ENCODE results near the gene NOC2L.

NOC2L gene

DNA sequence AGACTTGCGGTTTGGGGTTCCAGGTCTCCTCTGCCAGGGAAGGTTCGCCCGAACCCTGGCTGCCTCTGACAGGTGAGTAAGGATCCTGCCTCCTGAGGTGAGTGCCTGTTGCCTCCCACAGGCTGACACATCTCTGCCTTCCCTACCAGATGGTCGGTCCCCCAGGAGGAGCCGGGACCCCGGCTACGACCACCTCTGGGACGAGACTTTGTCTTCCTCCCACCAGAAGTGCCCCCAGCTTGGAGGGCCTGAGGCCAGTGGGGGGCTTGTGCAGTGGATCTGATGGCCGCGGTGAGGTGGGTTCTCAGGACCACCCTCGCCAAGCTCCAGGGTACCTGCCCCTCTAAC is 15.2 kb upstream of the NOC2L start:
- no peak for DNase-seq

DNA sequence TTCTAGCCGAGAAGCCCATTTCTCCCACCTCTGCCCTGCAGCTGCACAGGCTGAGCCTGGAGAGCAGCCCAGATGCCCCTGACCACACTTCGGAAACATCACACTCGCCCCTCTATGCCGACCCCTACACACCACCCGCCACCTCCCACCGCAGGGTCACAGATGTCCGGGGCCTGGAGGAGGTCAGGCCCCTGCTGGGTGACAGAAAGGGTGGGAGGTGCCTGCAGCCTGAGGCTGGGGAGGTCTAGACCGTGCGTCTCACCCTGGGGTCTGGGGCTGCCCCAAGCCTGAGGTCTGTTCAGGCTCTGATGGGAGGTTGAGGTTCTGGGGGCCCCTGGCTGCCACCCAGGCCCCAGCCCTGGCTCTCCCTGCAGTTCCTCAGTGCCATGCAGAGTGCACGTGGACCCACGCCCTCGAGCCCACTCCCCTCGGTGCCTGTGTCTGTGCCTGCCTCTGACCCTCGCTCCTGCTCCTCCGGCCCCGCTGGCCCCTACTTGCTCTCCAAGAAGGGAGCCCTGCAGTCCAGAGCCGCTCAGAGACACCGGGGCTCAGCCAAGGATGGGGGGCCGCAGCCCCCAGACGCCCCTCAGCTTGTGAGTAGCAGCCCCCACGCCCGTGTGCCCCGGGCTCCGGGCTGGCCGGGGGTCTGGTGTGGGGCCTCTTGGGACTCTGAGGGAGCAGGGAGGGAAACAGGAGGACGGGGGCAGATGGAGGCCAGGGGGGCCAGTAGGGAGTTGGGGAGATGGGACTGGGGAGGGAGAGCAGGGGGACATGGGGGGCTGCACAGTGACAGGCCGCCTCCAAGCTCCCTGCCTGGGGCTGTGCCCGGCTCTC is 14.6 kb upstream of the NOC2L start:
- no peak for DNase-seq

DNA sequence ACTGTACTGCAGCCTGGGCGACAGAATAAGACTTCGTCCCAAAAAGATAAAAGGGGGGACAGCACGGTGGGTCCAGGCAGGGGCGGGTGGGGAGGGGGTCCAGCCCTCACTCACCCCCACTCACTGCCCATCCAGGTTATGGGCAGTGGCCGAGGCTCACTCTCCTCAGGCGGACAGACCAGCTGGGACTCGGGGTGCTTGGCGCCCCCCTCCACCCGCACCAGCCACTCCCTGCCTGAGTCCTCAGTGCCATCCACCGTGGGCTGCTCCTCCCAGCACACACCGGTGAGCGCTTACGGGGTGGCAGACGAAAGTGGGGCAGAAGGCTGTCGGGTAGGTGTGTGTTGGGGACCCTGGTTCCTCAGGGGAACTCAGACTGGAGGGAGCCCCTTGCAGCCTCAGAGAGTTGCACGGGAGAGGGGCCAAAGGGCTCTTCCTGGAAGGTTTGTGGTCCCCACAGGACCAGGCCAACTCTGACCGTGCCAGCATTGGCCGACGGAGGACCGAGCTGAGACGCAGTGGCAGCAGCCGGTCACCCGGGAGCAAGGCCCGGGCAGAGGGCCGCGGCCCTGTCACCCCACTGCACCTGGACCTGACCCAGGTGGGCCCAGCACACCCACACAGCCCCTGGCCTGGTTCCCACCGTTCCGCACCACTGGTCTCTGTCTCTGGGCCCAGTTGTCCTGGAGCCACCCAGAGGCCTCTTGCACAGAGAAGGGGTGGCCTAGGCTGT is 13.8 kb upstream of the NOC2L start:
- DNase-seq: no peak

DNA sequence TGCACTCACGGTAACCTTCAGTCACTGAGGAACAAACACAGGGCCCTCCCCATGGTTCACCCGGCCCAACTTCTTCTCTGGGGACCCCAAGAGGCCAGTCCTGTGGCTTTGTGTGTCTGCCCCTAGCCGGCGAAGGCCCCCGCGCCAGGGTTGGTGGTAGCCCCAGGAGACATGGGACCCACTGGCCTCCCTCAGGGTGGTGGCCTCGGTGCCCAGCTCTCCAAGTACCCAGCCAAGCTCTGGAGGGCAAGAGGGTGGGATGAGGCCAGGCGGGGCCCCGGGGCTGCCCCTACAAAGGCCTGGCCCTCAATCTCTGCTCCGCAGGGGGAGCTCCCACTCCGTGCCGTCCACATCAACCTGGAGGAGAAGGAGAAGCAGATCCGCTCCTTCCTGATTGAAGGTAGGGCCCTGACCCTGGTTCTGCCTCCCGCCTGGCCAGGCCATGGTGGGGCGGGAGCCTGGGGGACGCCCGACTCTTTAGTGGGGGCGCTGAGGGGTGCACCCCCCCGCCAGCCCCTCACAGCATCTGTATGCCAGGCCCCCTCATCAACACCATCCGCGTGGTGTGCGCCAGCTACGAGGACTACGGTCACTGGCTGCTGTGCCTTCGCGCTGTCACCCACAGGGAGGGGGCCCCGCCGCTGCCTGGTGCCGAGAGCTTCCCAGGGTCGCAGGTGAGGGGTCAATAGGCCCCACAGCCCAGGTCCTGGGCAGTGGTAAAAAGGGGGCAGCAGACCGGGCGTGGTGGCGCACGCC is 12.9 kb upstream of the NOC2L start:
- no peak for DNase-seq

DNA sequence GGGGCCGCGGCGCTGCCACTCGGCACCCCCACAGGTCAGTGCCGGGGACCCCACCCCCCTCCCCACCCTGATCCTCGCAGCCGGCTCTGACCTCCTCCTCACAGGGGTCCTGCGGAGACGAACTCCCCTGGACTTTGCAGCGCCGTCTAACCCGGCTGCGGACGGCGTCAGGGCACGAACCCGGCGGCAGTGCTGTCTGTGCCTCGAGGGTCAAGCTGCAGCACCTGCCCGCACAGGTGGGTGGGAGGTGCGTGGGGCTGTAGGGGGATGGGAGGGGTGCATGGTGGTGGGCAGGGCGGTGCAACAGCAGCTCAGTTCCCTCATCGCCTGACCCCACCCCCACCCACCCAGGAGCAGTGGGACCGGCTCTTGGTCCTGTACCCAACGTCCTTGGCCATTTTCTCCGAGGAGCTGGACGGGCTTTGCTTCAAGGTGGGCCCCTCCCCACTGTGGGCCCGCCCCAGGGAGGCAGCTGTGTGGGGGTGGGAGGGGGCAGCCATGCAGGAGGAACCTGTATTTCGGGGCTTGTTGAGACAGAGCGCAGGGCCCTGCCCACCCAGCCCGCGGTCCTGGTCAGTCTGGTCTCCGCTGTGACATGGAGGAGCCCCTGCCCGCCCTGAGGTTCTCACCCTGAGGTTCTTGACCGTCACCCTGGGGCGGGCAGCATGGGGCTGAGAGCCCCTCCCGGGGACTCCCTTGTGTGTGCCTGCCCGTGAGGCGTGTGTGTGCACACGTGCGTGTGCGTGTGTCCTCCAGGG is 12.1 kb upstream of the NOC2L start:
- no peak for DNase-seq

DNA sequence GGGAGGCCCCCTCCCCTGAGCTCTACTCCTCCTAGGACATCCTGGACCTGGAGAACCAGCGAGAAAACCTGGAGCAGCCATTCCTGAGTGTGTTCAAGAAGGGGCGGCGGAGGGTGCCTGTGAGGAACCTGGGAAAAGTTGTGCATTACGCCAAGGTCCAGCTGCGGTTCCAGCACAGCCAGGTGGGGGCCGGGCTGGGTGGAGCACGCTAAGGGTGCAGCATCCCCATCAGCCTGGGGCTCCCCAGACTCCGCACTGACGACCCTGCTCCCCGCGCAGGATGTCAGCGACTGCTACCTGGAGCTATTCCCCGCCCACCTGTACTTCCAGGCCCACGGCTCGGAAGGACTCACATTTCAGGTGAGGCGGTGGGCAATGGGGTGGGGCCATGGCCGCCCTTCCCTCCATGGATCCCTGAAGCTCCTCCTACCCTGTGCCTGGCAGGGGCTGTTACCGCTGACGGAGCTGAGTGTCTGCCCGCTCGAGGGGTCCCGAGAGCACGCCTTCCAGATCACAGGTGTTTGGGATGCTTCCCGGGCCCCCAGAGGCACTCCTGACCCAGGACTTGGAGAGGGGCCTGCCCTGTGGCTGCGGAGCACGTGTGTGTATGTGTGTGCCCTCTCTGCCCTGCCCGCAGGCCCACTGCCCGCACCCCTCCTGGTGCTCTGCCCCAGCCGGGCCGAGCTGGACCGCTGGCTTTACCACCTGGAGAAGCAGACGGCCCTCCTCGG is 11.4 kb upstream of the NOC2L start:
- DNase-seq: no peak

DNA sequence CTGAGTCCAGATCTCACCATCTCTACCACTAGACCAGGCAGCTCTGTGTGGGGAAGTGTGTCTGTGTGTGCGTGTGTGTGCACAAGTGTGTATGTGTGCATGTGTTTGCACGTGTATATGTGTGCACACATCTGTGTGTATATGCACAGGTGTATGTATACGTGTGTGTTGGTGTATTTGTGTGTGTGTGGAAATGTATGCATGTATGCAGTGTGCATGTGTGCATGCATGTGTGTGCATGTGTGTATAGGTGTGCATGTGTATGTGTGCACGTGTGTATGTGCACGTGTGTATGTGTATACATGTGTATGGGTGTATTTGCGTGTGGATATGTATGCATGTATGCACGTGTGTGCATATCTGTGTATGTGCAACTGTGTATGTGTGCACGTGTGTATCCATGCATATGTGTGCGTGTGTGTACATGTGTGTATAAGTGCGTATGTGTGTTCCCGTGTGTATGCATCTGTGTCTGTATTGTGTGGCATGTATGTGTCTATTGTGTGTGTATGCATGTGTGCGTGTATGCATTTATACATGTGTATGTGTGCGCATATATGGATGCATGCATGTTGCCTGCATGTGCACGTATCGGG is 10.3 kb upstream of the NOC2L start:
- DNase-seq: no peak

DNA sequence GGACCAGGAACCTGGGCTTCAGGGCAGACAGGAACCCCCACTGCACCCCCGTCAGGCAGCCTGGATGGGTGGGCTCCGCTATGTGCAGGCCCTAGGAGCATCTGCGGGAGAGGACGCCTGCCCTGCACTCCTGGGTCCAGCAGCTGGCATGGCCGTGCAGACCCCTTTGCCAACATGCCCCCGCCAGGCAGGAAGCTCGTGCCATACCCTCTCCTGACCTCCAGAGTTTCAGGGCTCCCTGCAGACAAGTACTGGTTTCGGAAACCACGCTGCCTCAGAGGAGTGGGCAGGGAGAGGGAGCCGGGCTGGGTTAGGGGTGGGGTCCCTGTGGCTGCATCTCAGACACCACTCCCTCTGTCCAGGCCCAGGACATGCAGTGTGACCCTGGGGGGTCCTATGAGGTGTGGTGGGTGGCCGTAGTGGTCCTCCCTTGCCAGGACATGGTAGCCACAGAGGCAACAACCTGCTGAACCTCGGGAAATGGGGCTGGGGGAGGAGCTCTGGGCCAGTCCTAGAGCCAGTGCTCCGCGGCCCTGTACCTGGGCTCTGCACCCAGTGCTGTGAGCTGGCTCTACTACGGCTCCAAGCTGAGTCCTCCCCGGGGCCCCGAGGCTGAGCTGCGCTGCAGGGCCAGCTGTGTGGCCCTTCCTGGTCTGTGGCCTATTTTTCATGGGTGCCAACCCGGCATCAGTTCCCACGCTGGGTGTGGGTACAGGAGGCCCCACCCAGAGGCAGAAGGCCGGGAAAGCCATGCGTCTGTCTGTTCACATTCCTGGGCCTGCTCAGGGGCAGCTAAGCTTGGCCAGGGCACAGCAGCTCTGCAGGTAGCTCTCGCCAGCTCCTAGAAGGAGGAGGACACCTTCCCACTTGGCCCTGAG is 8.6 kb upstream of the NOC2L start:
- DNase-seq: no peak

DNA sequence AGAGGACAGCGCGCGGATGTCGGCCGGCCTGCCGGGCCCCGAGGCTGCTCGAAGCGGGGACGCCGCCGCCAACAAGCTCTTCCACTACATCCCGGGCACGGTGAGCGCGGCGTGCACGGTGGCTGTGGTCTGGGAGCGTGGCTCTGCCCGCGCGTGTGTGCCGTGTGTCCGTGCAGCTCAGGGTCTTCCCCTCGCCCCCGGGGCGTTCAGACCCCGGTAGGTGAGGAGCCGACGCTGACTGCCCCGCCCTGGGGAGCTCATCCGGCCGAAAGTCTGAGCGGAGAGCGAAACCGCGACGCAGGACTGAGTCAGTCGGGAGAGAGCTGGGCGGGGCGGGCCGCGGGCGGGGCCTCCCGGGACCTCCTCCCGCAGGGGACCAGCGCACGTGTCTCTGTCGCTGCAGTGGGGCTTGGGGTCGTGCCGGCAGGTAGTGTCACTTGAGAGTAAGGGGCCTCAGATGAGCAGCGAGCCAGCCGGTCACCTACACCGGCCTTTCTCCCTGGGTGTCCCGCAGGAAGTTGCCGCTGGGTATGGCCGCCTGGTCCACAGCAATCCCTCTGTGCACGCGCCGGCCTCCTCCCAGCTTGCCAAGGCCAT is 7.7 kb upstream of the NOC2L start:
- peak; percentile 68 to 71 for DNase-seq

DNA sequence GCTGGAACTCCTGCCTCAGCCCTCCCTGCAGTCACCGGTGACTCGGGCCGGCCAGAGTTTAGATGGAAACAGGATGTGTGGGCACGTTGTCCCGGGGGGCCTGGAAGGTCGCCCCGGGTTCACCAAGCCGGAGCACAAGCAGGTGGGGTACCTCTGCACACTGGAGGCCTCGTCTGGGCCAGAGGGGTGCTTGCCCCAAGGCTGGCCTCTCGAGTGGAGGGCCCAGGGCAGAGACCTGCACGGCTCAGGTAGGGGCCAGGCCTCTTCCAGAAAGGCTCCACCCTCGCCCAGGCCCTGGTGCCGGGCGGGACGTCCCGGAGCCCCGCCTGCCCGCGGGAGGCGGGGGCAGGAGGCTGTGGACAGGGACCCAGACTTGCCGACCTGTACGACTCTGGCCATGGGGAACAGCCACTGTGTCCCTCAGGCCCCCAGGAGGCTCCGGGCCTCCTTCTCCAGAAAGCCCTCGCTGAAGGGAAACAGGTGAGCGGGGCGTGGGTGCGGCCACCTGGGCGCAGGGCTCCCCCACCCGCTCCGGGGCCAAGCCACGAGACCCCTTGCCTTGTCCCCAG is 7.2 kb upstream of the NOC2L start, which contains the start of gene PLEKHN1:
TSS of gene PLEKHN1 (plus strand) at position 348 of the 569 bp plus-strand sequence. CDS start at position 398, 50 bp downstream.
- peak in 1 of 2 donors; percentile 19 for DNase-seq

DNA sequence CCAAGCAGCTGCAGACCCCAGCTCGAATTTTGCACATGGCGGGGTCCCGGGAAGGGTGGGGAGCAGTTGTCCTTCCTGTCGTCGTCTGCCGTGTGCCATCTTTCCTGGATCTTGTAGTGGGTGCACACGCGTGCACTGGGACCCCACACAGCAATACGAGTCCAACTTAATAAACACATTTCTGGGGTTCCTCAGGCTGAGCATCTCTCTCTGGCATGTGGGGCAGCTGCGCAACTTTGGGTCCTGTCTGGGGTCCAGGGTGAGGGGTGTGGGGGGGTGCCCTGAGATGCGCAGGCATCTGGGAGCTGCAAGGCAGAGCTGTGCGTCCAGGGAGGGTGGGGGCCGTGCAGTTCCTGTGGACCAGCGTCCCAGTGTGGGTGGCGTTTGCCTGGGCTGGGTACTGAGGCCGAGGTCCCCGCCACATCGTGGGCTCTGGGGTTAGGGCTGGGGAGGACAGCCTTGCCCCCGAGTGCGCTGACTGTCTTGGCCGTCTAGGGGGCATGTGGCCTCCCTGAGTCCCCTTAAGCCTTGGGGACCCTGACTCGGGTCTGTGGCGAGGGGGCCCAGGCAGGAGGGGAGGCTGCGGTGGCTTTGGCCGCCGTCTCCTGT is 6.6 kb upstream of the NOC2L start:
- DNase-seq: no peak

DNA sequence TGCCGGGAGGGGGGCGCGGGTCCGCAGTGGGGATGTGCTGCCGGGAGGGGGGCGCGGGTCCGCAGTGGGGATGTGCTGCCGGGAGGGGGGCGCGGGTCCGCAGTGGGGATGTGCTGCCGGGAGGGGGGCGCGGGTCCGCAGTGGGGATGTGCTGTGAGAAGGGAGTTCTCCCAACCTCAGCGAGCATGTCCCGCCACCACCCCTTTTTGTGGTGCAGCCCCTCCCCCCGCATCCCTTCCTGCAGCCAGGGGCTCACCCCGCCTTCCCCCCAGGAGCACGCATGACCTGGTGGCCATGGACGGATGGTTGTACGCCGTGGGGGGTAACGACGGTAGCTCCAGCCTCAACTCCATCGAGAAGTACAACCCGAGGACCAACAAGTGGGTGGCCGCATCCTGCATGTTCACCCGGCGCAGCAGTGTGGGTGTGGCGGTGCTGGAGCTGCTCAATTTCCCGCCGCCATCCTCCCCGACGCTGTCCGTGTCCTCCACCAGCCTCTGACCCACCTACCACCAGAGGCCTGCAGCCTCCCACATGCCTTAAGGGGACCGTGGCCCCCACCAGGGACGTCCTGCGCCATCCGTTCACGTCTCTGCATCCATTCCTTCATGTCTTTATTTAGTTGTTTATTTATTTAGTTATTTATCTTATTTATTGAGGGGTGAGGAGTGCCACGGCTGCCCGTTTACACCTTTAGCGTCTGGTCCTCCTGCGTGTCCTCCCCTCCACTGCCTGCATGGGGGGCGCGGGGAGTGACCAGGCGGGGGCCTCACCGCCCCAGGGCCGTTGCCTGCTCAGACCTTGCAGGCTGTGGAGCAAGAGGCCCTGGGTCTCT is 5.9 kb upstream of the NOC2L start:
- DNase-seq: no peak

DNA sequence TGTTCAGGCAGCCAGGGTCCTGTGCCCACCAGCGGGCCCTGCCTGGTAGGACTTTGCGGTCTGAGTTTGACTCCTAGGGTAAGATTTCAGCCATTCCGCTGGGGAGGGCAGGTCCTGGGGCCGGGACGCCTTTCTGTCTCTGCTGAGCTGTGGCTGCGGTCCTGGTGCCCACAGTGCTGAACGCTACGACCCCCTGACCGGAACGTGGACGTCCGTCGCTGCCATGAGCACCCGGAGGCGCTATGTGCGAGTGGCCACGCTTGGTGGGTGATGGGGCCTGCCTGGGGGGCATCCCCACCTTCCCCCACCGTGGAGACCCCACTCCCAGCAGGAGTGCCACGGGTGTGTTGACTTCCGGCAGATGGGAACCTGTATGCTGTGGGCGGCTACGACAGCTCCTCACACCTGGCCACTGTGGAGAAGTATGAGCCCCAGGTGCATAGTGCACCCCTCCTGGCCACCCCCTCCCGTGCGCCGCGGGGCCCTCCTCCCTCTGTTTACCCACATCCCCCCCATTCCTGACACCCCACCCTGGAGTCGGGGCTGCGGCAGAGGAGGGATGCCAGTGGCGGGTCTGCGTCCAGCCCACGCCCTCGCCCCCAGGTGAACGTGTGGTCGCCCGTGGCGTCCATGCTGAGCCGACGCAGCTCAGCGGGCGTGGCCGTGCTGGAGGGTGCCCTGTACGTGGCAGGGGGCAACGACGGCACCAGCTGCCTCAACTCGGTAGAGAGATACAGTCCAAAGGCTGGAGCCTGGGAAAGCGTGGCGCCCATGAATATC is 4.9 kb upstream of the NOC2L start:
- no peak for DNase-seq

DNA sequence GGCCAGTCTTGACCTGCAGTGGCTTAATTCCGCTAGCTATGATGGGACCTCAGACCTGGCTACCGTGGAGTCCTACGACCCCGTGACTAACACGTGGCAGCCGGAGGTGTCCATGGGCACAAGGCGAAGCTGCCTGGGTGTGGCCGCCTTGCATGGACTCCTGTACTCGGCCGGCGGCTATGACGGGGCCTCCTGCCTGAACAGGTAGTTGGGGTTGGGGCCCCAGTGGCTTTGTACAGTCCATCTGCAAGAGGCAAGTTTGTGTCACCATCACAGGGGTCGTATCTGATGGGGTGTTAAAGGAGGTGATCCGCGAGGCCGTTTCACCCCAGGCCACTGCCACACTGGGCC is 4.2 kb upstream of the NOC2L start:
- no peak for DNase-seq

DNA sequence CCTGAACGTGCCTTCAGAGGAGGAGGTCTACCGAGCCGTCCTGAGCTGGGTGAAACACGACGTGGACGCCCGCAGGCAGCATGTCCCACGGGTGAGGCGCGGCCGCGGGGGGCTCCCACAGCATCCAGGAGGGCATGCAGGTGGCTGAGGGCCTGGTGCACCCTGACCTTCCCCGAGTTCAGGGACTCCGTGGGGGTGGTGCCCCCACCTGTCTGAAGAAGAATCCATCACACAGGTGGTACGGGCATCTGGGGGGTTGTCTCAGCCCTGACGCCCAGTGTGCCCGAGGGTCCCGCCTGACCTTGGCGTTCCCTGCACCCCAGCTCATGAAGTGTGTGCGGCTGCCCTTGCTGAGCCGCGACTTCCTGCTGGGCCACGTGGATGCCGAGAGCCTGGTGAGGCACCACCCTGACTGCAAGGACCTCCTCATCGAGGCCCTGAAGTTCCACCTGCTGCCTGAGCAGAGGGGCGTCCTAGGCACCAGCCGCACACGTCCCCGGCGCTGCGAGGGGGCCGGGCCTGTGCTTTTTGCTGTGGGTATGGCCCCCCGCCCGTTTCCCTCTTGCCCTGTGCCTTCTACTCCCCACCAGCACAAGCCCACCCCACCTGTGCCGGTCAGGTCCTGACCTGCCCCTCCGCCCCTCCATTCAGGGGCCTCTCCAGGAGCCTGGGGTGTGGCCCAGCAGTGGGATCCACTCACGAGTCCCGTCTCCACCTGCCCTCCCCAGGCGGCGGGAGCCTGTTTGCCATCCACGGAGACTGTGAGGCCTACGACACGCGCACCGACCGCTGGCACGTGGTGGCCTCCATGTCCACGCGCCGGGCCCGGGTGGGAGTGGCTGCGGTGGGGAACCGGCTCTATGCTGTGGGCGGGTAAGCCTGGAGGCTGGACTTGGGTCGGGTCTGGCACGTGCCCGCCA is 3.6 kb upstream of the NOC2L start:
- DNase-seq: no peak

DNA sequence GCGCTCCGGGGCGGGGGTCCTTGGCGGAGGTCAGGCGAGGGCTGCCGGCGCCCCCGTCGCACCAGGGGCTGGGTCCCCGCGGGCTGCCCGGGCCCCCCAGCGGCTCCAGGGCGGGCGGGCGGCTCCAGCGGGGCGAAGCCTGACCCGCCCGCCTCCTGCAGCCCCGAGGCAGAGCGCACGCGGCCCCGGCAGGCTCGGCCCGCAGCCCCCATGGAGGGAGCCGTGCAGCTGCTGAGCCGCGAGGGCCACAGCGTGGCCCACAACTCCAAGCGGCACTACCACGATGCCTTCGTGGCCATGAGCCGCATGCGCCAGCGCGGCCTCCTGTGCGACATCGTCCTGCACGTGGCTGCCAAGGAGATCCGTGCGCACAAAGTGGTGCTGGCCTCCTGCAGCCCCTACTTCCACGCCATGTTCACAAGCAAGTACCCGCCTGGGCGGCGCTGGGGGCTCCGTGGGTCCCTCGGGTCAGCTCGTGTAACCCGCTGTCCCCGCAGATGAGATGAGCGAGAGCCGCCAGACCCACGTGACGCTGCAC is 2.1 kb upstream of the NOC2L start:
- no peak for DNase-seq

Data from CD4-positive, alpha-beta T cell treated with Interleukin-1 beta for 1 hour (primary cell).